Central memory CD8-positive, alpha-beta T cell (primary cell): Measurements from ENCODE around the gene ELOVL2.

Source experiments
- ATAC-seq: fragments of 150-1000 bp; cut with Tn5 transposase; replicated peaks from 2 replicates; pipeline ENCODE4 v1.10.0; 2022; ENCODE audit warnings: mild to moderate bottlenecking, moderate FRiP score, moderate number of reproducible peaks; ENCODE audit not compliant: poor library complexity, severe bottlenecking; ENCODE audit errors: extremely low read depth
- DNase-seq, 2 donors: peaks; one replicate each; pipeline ENCODE4 v3.0.0; 2021; ENCODE audit warnings: low spot score in 2 of 2
- H3K27ac Mint-ChIP-seq: one replicate; pipeline ENCODE4 v1.8.0; 2022; ENCODE audit warnings: low read depth, mild to moderate bottlenecking, moderate library complexity, mixed read lengths
- H3K27me3 Mint-ChIP-seq: one replicate; pipeline ENCODE4 v1.8.0; 2022; ENCODE audit warnings: mixed read lengths
- H3K36me3 Mint-ChIP-seq: one replicate; pipeline ENCODE4 v1.8.0; 2022; ENCODE audit warnings: mild to moderate bottlenecking, moderate library complexity, mixed read lengths; ENCODE audit not compliant: insufficient read depth
- H3K4me1 Mint-ChIP-seq: one replicate; pipeline ENCODE4 v1.8.0; 2022; ENCODE audit warnings: mixed read lengths
- H3K4me3 Mint-ChIP-seq: one replicate; pipeline ENCODE4 v1.8.0; 2022; ENCODE audit warnings: mild to moderate bottlenecking, moderate library complexity, mixed read lengths
- H3K9me3 Mint-ChIP-seq: one replicate; pipeline ENCODE4 v1.8.0; 2022; ENCODE audit warnings: mixed read lengths

The ELOVL2 gene

GRCh38 chr6:11072101-11072500 lies 28.0 kb upstream of the ELOVL2 start:
- Mint-ChIP-seq H3K36me3 (no peaks in the 10 kb centered on the region), H3K4me1 (no peaks in the 10 kb centered on the region), H3K4me3 (no peak overlapping the region), H3K27ac (no peak overlapping the region), H3K27me3 (no peaks in the 10 kb centered on the region), H3K9me3 (no peaks in the 10 kb centered on the region)
- DNase-seq (no peak), ATAC-seq (no peak)

- H3K27ac Mint-ChIP-seq = no peak overlapping the region
- H3K27me3 Mint-ChIP-seq = no peaks in the 10 kb centered on the region
- DNase-seq = no peak
- no peaks in the 10 kb centered on the region for H3K4me1 Mint-ChIP-seq
- H3K36me3 Mint-ChIP-seq = no peaks in the 10 kb centered on the region
- ATAC-seq = no peak
- H3K9me3 Mint-ChIP-seq = no peaks in the 10 kb centered on the region
- H3K4me3 Mint-ChIP-seq = no peak overlapping the region
Measured at GRCh38 chr6:11069760-11070159, 25.7 kb upstream of the ELOVL2 start.

- Mint-ChIP-seq H3K4me3 (no peak overlapping the region), H3K4me1 (no peaks in the 10 kb centered on the region), H3K9me3 (no peaks in the 10 kb centered on the region), H3K27ac (no peak overlapping the region), H3K27me3 (peaks cover 14% of the 10 kb centered on the region), H3K36me3 (no peaks in the 10 kb centered on the region)
- DNase-seq (no peak), ATAC-seq (no peak)
Measured at GRCh38 chr6:11067348-11067747, 23.2 kb upstream of the ELOVL2 start.

GRCh38 chr6:11066505-11067347 lies 22.6 kb upstream of the ELOVL2 start:
- H3K27ac Mint-ChIP-seq = no peak overlapping the region
- H3K27me3 Mint-ChIP-seq = peaks cover 16% of the 10 kb centered on the region
- H3K4me1 Mint-ChIP-seq = no peaks in the 10 kb centered on the region
- H3K9me3 Mint-ChIP-seq = no peaks in the 10 kb centered on the region
- ATAC-seq = no peak
- DNase-seq = no peak
- H3K4me3 Mint-ChIP-seq = no peak overlapping the region
- H3K36me3 Mint-ChIP-seq = no peaks in the 10 kb centered on the region

- Mint-ChIP-seq H3K36me3 (no peaks in the 10 kb centered on the region), H3K4me1 (no peaks in the 10 kb centered on the region), H3K4me3 (no peak overlapping the region), H3K9me3 (no peaks in the 10 kb centered on the region), H3K27ac (no peak overlapping the region), H3K27me3 (peaks cover 27% of the 10 kb centered on the region)
- ATAC-seq = no peak
- DNase-seq = no peak
Measured at GRCh38 chr6:11065436-11066202, 21.5 kb upstream of the ELOVL2 start.

GRCh38 chr6:11064836-11065235 lies 20.7 kb upstream of the ELOVL2 start:
- Mint-ChIP-seq H3K4me1 (no peaks in the 10 kb centered on the region), H3K27ac (no peak overlapping the region), H3K9me3 (no peaks in the 10 kb centered on the region), H3K4me3 (no peak overlapping the region), H3K36me3 (no peaks in the 10 kb centered on the region), H3K27me3 (peaks cover 29% of the 10 kb centered on the region)
- ATAC-seq (no peak), DNase-seq (no peak)

- Mint-ChIP-seq H3K4me3 (no peak overlapping the region), H3K4me1 (no peaks in the 10 kb centered on the region), H3K27ac (no peak overlapping the region), H3K27me3 (peaks cover 29% of the 10 kb centered on the region), H3K36me3 (no peaks in the 10 kb centered on the region), H3K9me3 (no peaks in the 10 kb centered on the region)
- DNase-seq (no peak), ATAC-seq (no peak)
Measured at GRCh38 chr6:11062715-11063114, 18.6 kb upstream of the ELOVL2 start.

GRCh38 chr6:11062083-11062482 lies 18.0 kb upstream of the ELOVL2 start:
- no peak overlapping the region for H3K27ac Mint-ChIP-seq
- ATAC-seq = no peak
- H3K4me1 Mint-ChIP-seq = no peaks in the 10 kb centered on the region
- H3K9me3 Mint-ChIP-seq = no peaks in the 10 kb centered on the region
- no peaks in the 10 kb centered on the region for H3K36me3 Mint-ChIP-seq
- H3K27me3 Mint-ChIP-seq = peaks cover 29% of the 10 kb centered on the region
- H3K4me3 Mint-ChIP-seq = no peak overlapping the region
- DNase-seq = no peak

GRCh38 chr6:11058406-11058805 lies 14.3 kb upstream of the ELOVL2 start:
- peaks cover 27% of the 10 kb centered on the region for H3K27me3 Mint-ChIP-seq
- H3K36me3 Mint-ChIP-seq = no peaks in the 10 kb centered on the region
- DNase-seq (no peak), ATAC-seq (no peak)
- no peaks in the 10 kb centered on the region for H3K9me3 Mint-ChIP-seq
- no peak overlapping the region for H3K4me3 Mint-ChIP-seq
- no peaks in the 10 kb centered on the region for H3K4me1 Mint-ChIP-seq
- no peak overlapping the region for H3K27ac Mint-ChIP-seq

- H3K27me3 Mint-ChIP-seq = peaks cover 31% of the 10 kb centered on the region
- H3K4me3 Mint-ChIP-seq = no peak overlapping the region
- DNase-seq (no peak), ATAC-seq (no peak)
- no peak overlapping the region for H3K27ac Mint-ChIP-seq
- no peaks in the 10 kb centered on the region for H3K4me1 Mint-ChIP-seq
- H3K9me3 Mint-ChIP-seq = no peaks in the 10 kb centered on the region
- H3K36me3 Mint-ChIP-seq = no peaks in the 10 kb centered on the region
Measured at GRCh38 chr6:11056871-11057270, 12.8 kb upstream of the ELOVL2 start.

- no peak for ATAC-seq
- Mint-ChIP-seq H3K36me3 (no peaks in the 10 kb centered on the region), H3K4me1 (no peaks in the 10 kb centered on the region), H3K4me3 (no peak overlapping the region), H3K27me3 (peaks cover 34% of the 10 kb centered on the region), H3K27ac (no peak overlapping the region), H3K9me3 (no peaks in the 10 kb centered on the region)
- DNase-seq = no peak
Measured at GRCh38 chr6:11055127-11055627, 11.1 kb upstream of the ELOVL2 start.

- H3K27ac Mint-ChIP-seq = no peak overlapping the region
- H3K36me3 Mint-ChIP-seq = no peaks in the 10 kb centered on the region
- ATAC-seq (no peak), DNase-seq (no peak)
- peaks cover 39% of the 10 kb centered on the region for H3K27me3 Mint-ChIP-seq
- H3K4me3 Mint-ChIP-seq = no peak overlapping the region
- no peaks in the 10 kb centered on the region for H3K4me1 Mint-ChIP-seq
- no peaks in the 10 kb centered on the region for H3K9me3 Mint-ChIP-seq
Measured at GRCh38 chr6:11054722-11055121, 10.6 kb upstream of the ELOVL2 start.

- ATAC-seq (no peak), DNase-seq (no peak)
- no peaks in the 10 kb centered on the region for H3K36me3 Mint-ChIP-seq
- H3K27ac Mint-ChIP-seq = no peak overlapping the region
- H3K9me3 Mint-ChIP-seq = no peaks in the 10 kb centered on the region
- H3K4me3 Mint-ChIP-seq = no peak overlapping the region
- peaks cover 53% of the 10 kb centered on the region for H3K27me3 Mint-ChIP-seq
- no peaks in the 10 kb centered on the region for H3K4me1 Mint-ChIP-seq
Measured at GRCh38 chr6:11053307-11053706, 9.2 kb upstream of the ELOVL2 start.
